Muscle layer of duodenum (tissue), 2 donors: Measurements from ENCODE around the gene NOP56.

Experiments
- H3K27ac ChIP-seq: one replicate; pipeline ENCODE4 v1.7.0; 2013; ENCODE audit warnings: mild to moderate bottlenecking, low read length
- H3K27me3 ChIP-seq: one replicate; pipeline ENCODE4 v1.7.0; 2013; ENCODE audit warnings: low read depth, mild to moderate bottlenecking, control low read depth, low read length
- H3K36me3 ChIP-seq, 2 donors: one replicate each; pipeline ENCODE4 v1.7.0; 2013; ENCODE audit warnings: low read length in 2 of 2, control low read depth in 1 of 2, mild to moderate bottlenecking in 1 of 2; ENCODE audit not compliant: insufficient read depth in 2 of 2, control insufficient read depth in 1 of 2
- H3K4me1 ChIP-seq, 2 donors: one replicate each; pipeline ENCODE4 v1.7.0; 2013; ENCODE audit warnings: low read length in 2 of 2, mild to moderate bottlenecking in 2 of 2, control low read depth in 1 of 2, moderate library complexity in 1 of 2; ENCODE audit not compliant: insufficient read depth in 2 of 2, control insufficient read depth in 1 of 2
- H3K4me3 ChIP-seq, 2 donors: one replicate each; pipeline ENCODE4 v1.7.0; 2013; ENCODE audit warnings: low read length in 2 of 2, low read depth in 1 of 2, mild to moderate bottlenecking in 1 of 2
- H3K9me3 ChIP-seq, 2 donors: one replicate each; pipeline ENCODE4 v1.7.0; 2013; ENCODE audit warnings: low read length in 2 of 2, control low read depth in 1 of 2, mild to moderate bottlenecking in 1 of 2; ENCODE audit not compliant: control insufficient read depth in 1 of 2
- donor health status: healthy.

NOP56 gene

GRCh38 chr20:2618815-2619214, 33.6 kb upstream of the NOP56 start:
- H3K27me3 ChIP-seq = no peaks in the 10 kb centered on the region
- peaks cover 0 to 2% of the 10 kb centered on the region in 2 donors for H3K9me3 ChIP-seq
- no peak overlapping the region for H3K4me3 ChIP-seq
- no peaks in the 10 kb centered on the region for H3K36me3 ChIP-seq
- H3K27ac ChIP-seq = no peak overlapping the region
- H3K4me1 ChIP-seq = no peaks in the 10 kb centered on the region

GRCh38 chr20:2619337-2619736, 33.1 kb upstream of the NOP56 start:
- Histone ChIP-seq H3K4me3 (no peak overlapping the region), H3K27ac (no peak overlapping the region), H3K36me3 (no peaks in the 10 kb centered on the region)

GRCh38 chr20:2619961-2620595, 32.4 kb upstream of the NOP56 start:
- Histone ChIP-seq H3K27me3 (no peaks in the 10 kb centered on the region), H3K36me3 (no peaks in the 10 kb centered on the region), H3K27ac (no peak overlapping the region), H3K4me1 (no peaks in the 10 kb centered on the region), H3K9me3 (peaks cover 0 to 2% of the 10 kb centered on the region in 2 donors), H3K4me3 (no peak overlapping the region)

More at GRCh38 chr20:2619337-2619736, 33.1 kb upstream of the NOP56 start:
- H3K4me1 ChIP-seq = no peaks in the 10 kb centered on the region
- peaks cover 0 to 2% of the 10 kb centered on the region in 2 donors for H3K9me3 ChIP-seq
- no peaks in the 10 kb centered on the region for H3K27me3 ChIP-seq

- Histone ChIP-seq H3K4me1 (no peaks in the 10 kb centered on the region), H3K4me3 (no peak overlapping the region), H3K27ac (no peak overlapping the region), H3K27me3 (no peaks in the 10 kb centered on the region), H3K9me3 (peaks cover 0 to 12% of the 10 kb centered on the region in 2 donors), H3K36me3 (no peaks in the 10 kb centered on the region)
Measured at GRCh38 chr20:2624190-2624589, 28.2 kb upstream of the NOP56 start.

- peaks cover 0 to 10% of the 10 kb centered on the region in 2 donors for H3K9me3 ChIP-seq
- H3K36me3 ChIP-seq = no peaks in the 10 kb centered on the region
- H3K4me1 ChIP-seq = no peaks in the 10 kb centered on the region
- H3K27me3 ChIP-seq = no peaks in the 10 kb centered on the region
- no peak overlapping the region for H3K27ac ChIP-seq
- no peak overlapping the region for H3K4me3 ChIP-seq
Measured at GRCh38 chr20:2625062-2625461, 27.4 kb upstream of the NOP56 start.

GRCh38 chr20:2626853-2627541, 25.4 kb upstream of the NOP56 start:
- no peaks in the 10 kb centered on the region for H3K36me3 ChIP-seq
- no peaks in the 10 kb centered on the region for H3K27me3 ChIP-seq
- H3K4me1 ChIP-seq = no peaks in the 10 kb centered on the region
- H3K4me3 ChIP-seq = no peak overlapping the region
- H3K9me3 ChIP-seq = peaks cover 0 to 10% of the 10 kb centered on the region in 2 donors
- no peak overlapping the region for H3K27ac ChIP-seq

GRCh38 chr20:2631228-2631627, 21.2 kb upstream of the NOP56 start:
- H3K36me3 ChIP-seq = no peaks in the 10 kb centered on the region
- peaks cover 0 to 10% of the 10 kb centered on the region in 2 donors for H3K9me3 ChIP-seq
- H3K4me1 ChIP-seq = no peaks in the 10 kb centered on the region
- no peak overlapping the region for H3K4me3 ChIP-seq
- H3K27me3 ChIP-seq = no peaks in the 10 kb centered on the region
- H3K27ac ChIP-seq = no peak overlapping the region

- Histone ChIP-seq H3K4me3 (no peak overlapping the region), H3K27me3 (no peaks in the 10 kb centered on the region), H3K4me1 (no peaks in the 10 kb centered on the region), H3K36me3 (no peaks in the 10 kb centered on the region), H3K9me3 (no peaks in the 10 kb centered on the region), H3K27ac (no peak overlapping the region)
Measured at GRCh38 chr20:2633381-2633780, 19.1 kb upstream of the NOP56 start.

- Histone ChIP-seq H3K27ac (no peak overlapping the region), H3K4me3 (no peak overlapping the region), H3K4me1 (no peaks in the 10 kb centered on the region), H3K36me3 (no peaks in the 10 kb centered on the region), H3K9me3 (no peaks in the 10 kb centered on the region), H3K27me3 (no peaks in the 10 kb centered on the region)
Measured at GRCh38 chr20:2637246-2637645, 15.2 kb upstream of the NOP56 start.

- Histone ChIP-seq H3K9me3 (no peaks in the 10 kb centered on the region), H3K4me1 (no peaks in the 10 kb centered on the region), H3K27ac (no peak overlapping the region), H3K36me3 (peaks cover 6 to 10% of the 10 kb centered on the region in 2 donors), H3K27me3 (no peaks in the 10 kb centered on the region), H3K4me3 (no peak overlapping the region)
Measured at GRCh38 chr20:2640260-2640659, 12.2 kb upstream of the NOP56 start.

GRCh38 chr20:2640899-2641298, 11.5 kb upstream of the NOP56 start:
- Histone ChIP-seq H3K36me3 (peaks cover 6 to 10% of the 10 kb centered on the region in 2 donors), H3K9me3 (no peaks in the 10 kb centered on the region), H3K4me1 (no peaks in the 10 kb centered on the region), H3K27me3 (no peaks in the 10 kb centered on the region), H3K4me3 (no peak overlapping the region), H3K27ac (no peak overlapping the region)
